ENCODE data around the gene ZMYND11. TPM values are rescaled to one million over a fixed set of nuclear protein-coding genes. Genes with fewer than 3 reads are reported as not detected.

The ZMYND11 gene
- total and polyA plus RNA-seq, 2 of the 13 experiments (the other 11 are each of a cell fraction or from before 2014, with no cell fraction given) = 17.5 to 38.7 TPM

GRCh38 chr10:251982-252582 is 116.8 kb downstream of the ZMYND11 start (continued):
- TF ChIP-seq MLLT10 (CRISPR knock-in tag; IDR thresholded peaks at IDR 0.05) = no peak
- no peak for TF ChIP-seq HMGXB3 (CRISPR knock-in tag; IDR thresholded peaks at IDR 0.05; ENCODE audit: borderline replicate concordance)
- no peak for TF ChIP-seq PBX3 (CRISPR knock-in tag; IDR thresholded peaks at IDR 0.05; ENCODE audit: borderline replicate concordance)
- no peak for TF ChIP-seq AHR (CRISPR knock-in tag; IDR thresholded peaks at IDR 0.05)
- no peak for TF ChIP-seq SYNCRIP (IDR thresholded peaks at IDR 0.05; ENCODE audit: insufficient read depth, low read depth, low read length)

GRCh38 chr10:260819-261429 is 125.7 kb downstream of the ZMYND11 start:
- no peaks in the 10 kb centered on the region for H3K79me2 ChIP-seq (ENCODE audit: insufficient read depth, low read length)
- no peaks in the 10 kb centered on the region for H4K20me1 ChIP-seq (ENCODE audit: insufficient read depth, low read length)
- intact Hi-C loops (cut with micrococcal nuclease; ENCODE audit: unreplicated experiment) = no loop called here
- no peak for DNase-seq (ENCODE audit: low spot score)
- FAIRE-seq = no peak
- no peaks in the 10 kb centered on the region for H3K36me3 ChIP-seq (replicated peaks in 1 of 2; ENCODE audit: control insufficient read depth in 1 of 2, insufficient read depth in 2 of 2, low read length in 2 of 2)
- H3K27ac ChIP-seq (ENCODE audit: extremely low read length, insufficient read depth, low read length) = no peak overlapping the region
- ChIA-PET POLR2A (no interaction called here), CTCF (ENCODE audit: low intra/inter-chr PET ratio, low total read pairs) (no interaction called here)
- no peaks in the 10 kb centered on the region for H3K4me1 ChIP-seq (ENCODE audit: insufficient read depth, low read length)
- in situ Hi-C loops (cut with HindIII; ENCODE audit: extremely low pct_ligation_motif_present, low pct_unique_long_range_greater_than_20kb) = no loop called here
- no peak overlapping the region for H3K4me2 ChIP-seq (ENCODE audit: low read depth, low read length)
- no peak overlapping the region for H2AFZ ChIP-seq (ENCODE audit: low read length)
- BruUV-seq (replicated peaks) = no TSS peak
- H3K9ac ChIP-seq (ENCODE audit: insufficient read depth, low read depth, low read length) = no peak overlapping the region
- H3K9me3 ChIP-seq (ENCODE audit: low read length) = no peaks in the 10 kb centered on the region
- 53% methylated on average over 15 of the region's 15 CpGs for WGBS (ENCODE audit: low lambda C conversion rate)
- no peak for ATAC-seq
- no peak overlapping the region for H3K4me3 ChIP-seq (replicated peaks in 1 of 3; ENCODE audit: insufficient read depth in 1 of 3, low read depth in 2 of 3, low read length in 3 of 3)
- H3K27me3 ChIP-seq (ENCODE audit: control insufficient read depth in 1 of 2, insufficient read depth in 2 of 2, low read length in 2 of 2) = no peaks in the 10 kb centered on the region
- TF ChIP-seq REPIN1 (CRISPR knock-in tag; IDR thresholded peaks at IDR 0.05; ENCODE audit: borderline replicate concordance, low read depth) = no peak
- no peak for TF ChIP-seq NFE2L2 (IDR thresholded peaks at IDR 0.05; ENCODE audit: low read length)
- TF ChIP-seq ZNF432 (CRISPR knock-in tag; IDR thresholded peaks at IDR 0.05; ENCODE audit: borderline replicate concordance) = no peak
- no peak for TF ChIP-seq HOMEZ (CRISPR knock-in tag; IDR thresholded peaks at IDR 0.05; ENCODE audit: low read depth)
- TF ChIP-seq SNAPC5 (CRISPR knock-in tag; IDR thresholded peaks at IDR 0.05; ENCODE audit: borderline replicate concordance) = no peak
- TF ChIP-seq ARID3A (IDR thresholded peaks at IDR 0.05; ENCODE audit: low read depth, low read length) = no peak
- TF ChIP-seq SMYD3 (CRISPR knock-in tag; IDR thresholded peaks at IDR 0.05) = no peak
- TF ChIP-seq NONO (IDR thresholded peaks at IDR 0.05) = no peak
- TF ChIP-seq NONO (CRISPR knock-in tag; conservative IDR thresholded peaks at IDR 0.05) = no peak

All from HepG2 (cell line).